Measurements from ENCODE around the gene BRI3BP.
"Not testable (repeated sequence)": the region's sequence is repeated elsewhere in the genome, so short reads cannot be mapped to it uniquely, and the experiment has no call there.

The BRI3BP gene

DNA sequence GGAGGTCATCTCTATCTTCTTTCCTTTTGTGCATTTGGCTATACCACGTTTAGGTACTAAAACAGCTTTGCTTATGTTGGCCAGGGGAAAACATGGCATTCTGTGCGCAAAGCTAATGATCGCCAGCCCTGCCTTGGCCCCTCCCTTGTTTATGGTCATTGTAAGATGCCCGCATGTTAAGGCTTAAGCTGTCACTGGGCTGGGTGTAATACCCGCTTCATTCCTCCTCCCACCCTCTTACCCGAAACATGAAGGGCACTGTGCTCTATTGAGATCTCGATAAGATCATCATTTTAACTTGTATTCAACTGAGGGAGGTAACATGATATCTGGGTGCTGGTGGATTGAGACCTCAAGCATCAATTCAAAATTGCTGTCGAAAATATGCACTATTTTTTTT lies 34.7 kb downstream of the BRI3BP start:
- no peaks in the 10 kb centered on the region for H3K79me1 ChIP-seq (ENCODE audit: low read length)
- no peak overlapping the region for H3K9ac ChIP-seq (ENCODE audit: low read length)
- no peak overlapping the region for H4K8ac ChIP-seq (ENCODE audit: low read depth, low read length)
- H3K36me3 ChIP-seq (ENCODE audit: control insufficient read depth in 1 of 2, insufficient read depth in 2 of 2, low read length in 2 of 2), result peaks cover 4 to 7% of the 10 kb centered on the region in 2 experiments
- no CpG with 5 or more reads among the region's 8 CpGs for WGBS (ENCODE audit: extremely low coverage, insufficient coverage, insufficient read length)
- no peaks in the 10 kb centered on the region for H3K27me3 ChIP-seq (ENCODE audit: insufficient read depth, low read length)
- no peak overlapping the region for H2AFZ ChIP-seq (ENCODE audit: insufficient read depth, low read length, poor library complexity)
- H2BK12ac ChIP-seq (ENCODE audit: low read length), result no peak overlapping the region
- no peak overlapping the region for H3K14ac ChIP-seq (ENCODE audit: low read length)
- H2BK120ac ChIP-seq (ENCODE audit: insufficient read depth, low read length, poor library complexity), result no peak overlapping the region
- no peak overlapping the region for H3K4me3 ChIP-seq (ENCODE audit: low read depth, low read length)
- no peak overlapping the region for H2BK5ac ChIP-seq (ENCODE audit: low read depth, low read length, poor library complexity)
- no peaks in the 10 kb centered on the region for H3K79me2 ChIP-seq (ENCODE audit: control insufficient read depth, insufficient read depth, low read length, poor library complexity)
- no peak for DNase-seq
- H4K12ac ChIP-seq (ENCODE audit: low read depth, low read length), result no peak overlapping the region
- H2AK5ac ChIP-seq (ENCODE audit: low read length), result no peak overlapping the region
- no peak overlapping the region for H4K91ac ChIP-seq (ENCODE audit: low read depth, low read length)
- H3K23ac ChIP-seq (ENCODE audit: low read length), result no peak overlapping the region
- peaks cover 3% of the 10 kb centered on the region for H3K9me3 ChIP-seq (ENCODE audit: insufficient read depth, low read depth, low read length)
- H3K27ac ChIP-seq (ENCODE audit: low read depth, low read length), result no peak overlapping the region
- H3K4me1 ChIP-seq (ENCODE audit: control insufficient read depth in 1 of 2, insufficient read depth in 2 of 2, low read length in 2 of 2), result no peaks in the 10 kb centered on the region
- no peak overlapping the region for H3K4me2 ChIP-seq (ENCODE audit: low read length)
- H3K18ac ChIP-seq (ENCODE audit: low read length), result no peak overlapping the region
- H3K4ac ChIP-seq (ENCODE audit: low read depth, low read length), result no peak overlapping the region

DNA sequence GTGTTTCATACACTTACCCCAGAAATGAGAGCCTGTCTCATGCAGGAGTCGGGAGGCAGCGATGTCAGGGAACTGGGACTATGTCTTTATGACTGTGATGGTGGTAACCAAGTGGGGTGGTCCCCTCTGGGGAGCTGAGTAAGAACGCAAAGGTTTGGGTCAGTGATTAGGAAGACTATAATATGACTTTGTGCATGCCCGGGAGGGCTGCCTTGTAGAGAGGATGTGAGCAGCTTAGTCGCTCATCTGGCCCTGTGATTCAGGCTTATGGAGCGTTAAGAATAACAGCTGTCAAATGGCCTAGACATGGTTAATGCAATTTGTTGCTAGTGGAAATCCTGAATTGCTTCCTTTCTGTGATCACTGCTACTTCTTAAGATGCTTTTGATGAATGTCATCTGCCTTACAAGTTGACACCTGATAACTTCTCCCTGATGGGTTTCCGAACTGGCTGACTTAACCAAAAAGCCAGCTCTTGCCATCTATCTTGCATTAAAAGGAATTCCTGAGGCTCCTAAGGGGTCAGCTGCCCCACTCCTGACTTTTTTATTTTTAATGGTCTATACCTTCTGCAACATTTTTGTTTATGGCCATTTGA lies 36.4 kb downstream of the BRI3BP start:
- no peak overlapping the region for H4K12ac ChIP-seq (ENCODE audit: low read depth, low read length)
- no peak overlapping the region for H3K23ac ChIP-seq (ENCODE audit: low read length)
- H3K9me3 ChIP-seq (ENCODE audit: insufficient read depth, low read depth, low read length), result peaks cover 2% of the 10 kb centered on the region
- H3K27me3 ChIP-seq (ENCODE audit: insufficient read depth, low read length), result no peaks in the 10 kb centered on the region
- H3K79me2 ChIP-seq (ENCODE audit: control insufficient read depth, insufficient read depth, low read length, poor library complexity), result no peaks in the 10 kb centered on the region
- H3K4me2 ChIP-seq (ENCODE audit: low read length), result no peak overlapping the region
- H3K9ac ChIP-seq (ENCODE audit: low read length), result no peak overlapping the region
- no peak overlapping the region for H3K27ac ChIP-seq (ENCODE audit: low read depth, low read length)
- no peak overlapping the region for H3K18ac ChIP-seq (ENCODE audit: low read length)
- H2BK12ac ChIP-seq (ENCODE audit: low read length), result no peak overlapping the region
- H2BK120ac ChIP-seq (ENCODE audit: insufficient read depth, low read length, poor library complexity), result no peak overlapping the region
- H3K4ac ChIP-seq (ENCODE audit: low read depth, low read length), result no peak overlapping the region
- H3K14ac ChIP-seq (ENCODE audit: low read length), result no peak overlapping the region
- no peak overlapping the region for H4K8ac ChIP-seq (ENCODE audit: low read depth, low read length)
- no peak overlapping the region for H4K91ac ChIP-seq (ENCODE audit: low read depth, low read length)
- H3K36me3 ChIP-seq (ENCODE audit: control insufficient read depth in 1 of 2, insufficient read depth in 2 of 2, low read length in 2 of 2), result peaks cover 4% of the 10 kb centered on the region in 2 experiments
- H3K4me1 ChIP-seq (ENCODE audit: control insufficient read depth in 1 of 2, insufficient read depth in 2 of 2, low read length in 2 of 2), result no peaks in the 10 kb centered on the region
- no peak for DNase-seq
- no peak overlapping the region for H3K4me3 ChIP-seq (ENCODE audit: low read depth, low read length)
- no peak overlapping the region for H2BK5ac ChIP-seq (ENCODE audit: low read depth, low read length, poor library complexity)
- no peak overlapping the region for H2AFZ ChIP-seq (ENCODE audit: insufficient read depth, low read length, poor library complexity)
- no peak overlapping the region for H2AK5ac ChIP-seq (ENCODE audit: low read length)
- WGBS (ENCODE audit: extremely low coverage, insufficient coverage, insufficient read length), result no CpG with 5 or more reads among the region's 7 CpGs
- H3K79me1 ChIP-seq (ENCODE audit: low read length), result no peaks in the 10 kb centered on the region

- not testable (repeated sequence) for H3K27me3 ChIP-seq (ENCODE audit: insufficient read depth, low read length); H3K23ac ChIP-seq (ENCODE audit: low read length); H2AK5ac ChIP-seq (ENCODE audit: low read length); H4K12ac ChIP-seq (ENCODE audit: low read depth, low read length); H3K4me1 ChIP-seq (ENCODE audit: control insufficient read depth in 1 of 2, insufficient read depth in 2 of 2, low read length in 2 of 2); H3K79me1 ChIP-seq (ENCODE audit: low read length); H3K79me2 ChIP-seq (ENCODE audit: control insufficient read depth, insufficient read depth, low read length, poor library complexity); H2AFZ ChIP-seq (ENCODE audit: insufficient read depth, low read length, poor library complexity); H2BK120ac ChIP-seq (ENCODE audit: insufficient read depth, low read length, poor library complexity); H3K4me2 ChIP-seq (ENCODE audit: low read length); H3K4me3 ChIP-seq (ENCODE audit: low read depth, low read length); H3K36me3 ChIP-seq (ENCODE audit: control insufficient read depth in 1 of 2, insufficient read depth in 2 of 2, low read length in 2 of 2); H4K8ac ChIP-seq (ENCODE audit: low read depth, low read length); H3K14ac ChIP-seq (ENCODE audit: low read length); H2BK12ac ChIP-seq (ENCODE audit: low read length); H3K9ac ChIP-seq (ENCODE audit: low read length); H3K27ac ChIP-seq (ENCODE audit: low read depth, low read length); H3K18ac ChIP-seq (ENCODE audit: low read length); H2BK5ac ChIP-seq (ENCODE audit: low read depth, low read length, poor library complexity); H4K91ac ChIP-seq (ENCODE audit: low read depth, low read length); H3K9me3 ChIP-seq (ENCODE audit: insufficient read depth, low read depth, low read length); H3K4ac ChIP-seq (ENCODE audit: low read depth, low read length)
- peak in 1 of 2 donors; percentile 19 for DNase-seq
- no CpG with 5 or more reads among the region's 9 CpGs for WGBS (ENCODE audit: extremely low coverage, insufficient coverage, insufficient read length)
Observed at GRCh38 chr12:125031471-125031870, 38.0 kb downstream of the BRI3BP start.

GRCh38 chr12:125032466-125033152 lies 39.2 kb downstream of the BRI3BP start:
- H2BK120ac ChIP-seq (ENCODE audit: insufficient read depth, low read length, poor library complexity), result no peak overlapping the region
- no peaks in the 10 kb centered on the region for H3K36me3 ChIP-seq (ENCODE audit: control insufficient read depth in 1 of 2, insufficient read depth in 2 of 2, low read length in 2 of 2)
- no CpG with 5 or more reads among the region's 19 CpGs for WGBS (ENCODE audit: extremely low coverage, insufficient coverage, insufficient read length)

More at GRCh38 chr12:125032466-125033152, 39.2 kb downstream of the BRI3BP start:
- H3K4me1 ChIP-seq (ENCODE audit: control insufficient read depth in 1 of 2, insufficient read depth in 2 of 2, low read length in 2 of 2), result no peaks in the 10 kb centered on the region
- H3K9ac ChIP-seq (ENCODE audit: low read length), result no peak overlapping the region
- H3K23ac ChIP-seq (ENCODE audit: low read length), result no peak overlapping the region
- H3K4me2 ChIP-seq (ENCODE audit: low read length), result no peak overlapping the region
- no peak overlapping the region for H3K14ac ChIP-seq (ENCODE audit: low read length)
- no peaks in the 10 kb centered on the region for H3K79me1 ChIP-seq (ENCODE audit: low read length)
- H3K79me2 ChIP-seq (ENCODE audit: control insufficient read depth, insufficient read depth, low read length, poor library complexity), result no peaks in the 10 kb centered on the region
- H3K18ac ChIP-seq (ENCODE audit: low read length), result no peak overlapping the region
- H4K8ac ChIP-seq (ENCODE audit: low read depth, low read length), result no peak overlapping the region
- no peak overlapping the region for H3K4ac ChIP-seq (ENCODE audit: low read depth, low read length)
- no peaks in the 10 kb centered on the region for H3K9me3 ChIP-seq (ENCODE audit: insufficient read depth, low read depth, low read length)
- no peak overlapping the region for H3K27ac ChIP-seq (ENCODE audit: low read depth, low read length)
- no peak overlapping the region for H3K4me3 ChIP-seq (ENCODE audit: low read depth, low read length)
- H4K12ac ChIP-seq (ENCODE audit: low read depth, low read length), result no peak overlapping the region
- H3K27me3 ChIP-seq (ENCODE audit: insufficient read depth, low read length), result no peaks in the 10 kb centered on the region
- DNase-seq, result peak; percentile 52 to 81
- no peak overlapping the region for H2BK12ac ChIP-seq (ENCODE audit: low read length)
- no peak overlapping the region for H2AK5ac ChIP-seq (ENCODE audit: low read length)
- no peak overlapping the region for H2AFZ ChIP-seq (ENCODE audit: insufficient read depth, low read length, poor library complexity)
- no peak overlapping the region for H2BK5ac ChIP-seq (ENCODE audit: low read depth, low read length, poor library complexity)
- no peak overlapping the region for H4K91ac ChIP-seq (ENCODE audit: low read depth, low read length)

All from trophoblast cell (in vitro differentiated cells and primary cell).